ENCODE data around the gene DCTN2.
"Not testable (repeated sequence)": the region's sequence is repeated elsewhere in the genome, so short reads cannot be mapped to it uniquely, and the experiment has no call there.

Gene DCTN2

DNA sequence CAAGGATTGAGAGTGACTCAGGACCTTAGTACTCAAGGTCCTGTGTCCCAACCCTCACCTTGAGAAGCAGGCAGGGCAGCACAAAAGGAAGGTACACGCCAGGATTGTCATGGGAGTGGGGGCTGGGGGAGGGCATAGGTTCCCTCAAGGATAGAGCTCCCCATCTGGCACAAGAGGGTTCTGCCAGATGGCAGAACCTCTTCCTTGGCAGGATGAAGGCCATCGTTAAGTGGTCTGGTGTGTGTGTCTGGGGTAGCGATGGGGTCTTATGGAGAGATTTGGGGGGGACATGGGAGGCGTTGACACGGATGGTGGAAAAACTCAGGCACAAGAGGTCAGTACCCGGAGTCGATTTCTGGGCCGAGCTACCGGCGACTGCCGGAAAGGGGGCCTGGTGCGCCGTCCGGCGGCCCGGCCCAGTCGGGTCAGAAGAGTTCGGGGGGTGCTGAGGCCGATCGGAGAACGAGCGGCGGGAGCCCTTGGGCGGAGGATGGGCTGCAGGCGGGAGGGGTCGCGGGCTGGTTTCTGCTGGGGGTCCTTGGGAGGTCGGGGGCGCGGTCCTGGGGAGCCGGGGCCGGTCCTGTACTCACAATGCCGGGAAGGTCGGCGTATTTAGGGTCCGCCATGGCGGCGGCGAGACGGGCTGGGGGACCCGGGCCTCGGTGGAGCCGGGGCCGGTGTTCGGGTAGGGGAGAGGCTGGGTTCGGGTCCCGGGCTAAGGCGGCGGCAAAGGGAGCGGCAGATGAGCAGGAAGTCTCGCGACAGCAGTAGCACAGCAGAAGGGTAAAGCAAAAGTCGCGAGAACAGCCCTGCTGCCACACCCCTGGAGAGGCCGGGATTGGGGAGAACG, at the start of gene DCTN2:
TSS of gene DCTN2 (minus strand) at position 755 of the 850 bp plus-strand sequence. CDS start at position 626, 129 bp downstream.
- peak; percentile 97 for DNase-seq

- DNase-seq, result no peak
These were observed 46.2 kb upstream of the DCTN2 start for GRCh38 chr12:57593187-57593586.

DNA sequence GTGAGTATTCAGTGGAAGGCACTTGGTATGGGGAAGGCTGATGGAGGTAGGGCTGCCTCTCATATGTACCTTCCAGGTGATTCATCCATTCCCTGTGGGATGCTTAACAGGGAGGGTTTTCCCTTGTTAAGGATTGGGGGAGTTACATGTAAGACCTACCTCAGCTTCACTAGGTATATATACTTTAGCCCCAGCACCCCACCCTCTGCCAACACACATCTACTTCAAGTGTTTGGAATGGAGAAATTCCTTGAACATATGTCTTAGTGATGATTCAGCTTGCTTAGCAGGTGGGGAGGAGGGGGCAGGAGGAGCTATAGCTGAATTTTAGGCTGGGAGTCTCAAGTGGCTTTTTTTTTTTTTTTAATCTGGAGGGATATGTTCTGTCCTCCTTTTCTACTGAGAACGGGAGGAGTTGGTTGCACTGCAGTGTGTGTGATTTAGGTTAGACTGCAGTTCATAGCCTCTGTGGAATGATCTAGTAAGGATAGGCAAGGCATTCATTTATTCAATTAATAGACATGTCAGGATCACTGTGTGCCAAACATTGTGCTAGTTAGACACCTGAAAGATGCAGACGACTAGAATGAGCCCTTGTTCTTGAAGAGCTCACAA, 45.7 kb upstream of the DCTN2 start:
- DNase-seq, result no peak

- DNase-seq, result no peak
These were observed 44.9 kb upstream of the DCTN2 start for GRCh38 chr12:57591782-57592325.

DNA sequence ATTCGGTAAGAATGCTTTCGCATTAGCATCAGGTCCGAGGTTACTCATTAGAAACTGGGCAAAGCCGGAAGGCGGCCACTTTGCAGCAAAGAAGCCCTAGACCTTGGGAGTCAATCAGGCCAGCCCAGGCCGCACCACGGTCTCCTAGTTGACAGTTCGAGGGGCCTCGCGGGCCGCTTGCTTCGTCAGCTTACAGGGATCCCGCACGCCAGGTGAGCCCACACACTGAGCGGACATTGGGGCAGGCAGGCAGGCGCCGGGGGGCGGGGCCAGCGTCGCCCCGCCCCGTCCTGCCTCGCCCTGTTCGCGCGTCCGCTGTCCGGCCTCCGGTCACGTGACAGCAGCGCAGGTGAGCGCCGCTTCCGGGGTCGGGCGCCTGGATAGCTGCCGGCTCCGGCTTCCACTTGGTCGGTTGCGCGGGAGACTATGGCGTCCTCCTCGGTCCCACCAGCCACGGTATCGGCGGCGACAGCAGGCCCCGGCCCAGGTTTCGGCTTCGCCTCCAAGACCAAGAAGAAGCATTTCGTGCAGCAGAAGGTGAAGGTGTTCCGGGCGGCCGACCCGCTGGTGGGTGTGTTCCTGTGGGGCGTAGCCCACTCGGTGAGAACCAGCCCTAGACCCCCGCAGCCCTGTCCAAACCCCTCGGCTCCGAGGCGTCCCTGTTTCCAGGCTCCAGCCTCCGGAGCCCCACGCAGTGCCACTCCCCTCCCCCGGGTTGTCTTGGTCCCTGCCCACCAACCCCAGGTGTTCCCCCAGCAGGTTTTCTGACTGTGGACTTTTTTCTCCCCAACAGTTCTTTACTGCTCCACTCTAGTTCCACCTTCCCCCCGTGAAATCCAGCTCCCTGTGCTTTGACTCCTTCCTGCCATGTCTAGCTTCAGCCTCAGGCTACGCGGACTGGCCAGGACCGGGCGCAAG, 44.1 kb upstream of the DCTN2 start, which contains the start of gene PIP4K2C:
TSS of gene PIP4K2C (plus strand) at position 329 of the 918 bp plus-strand sequence. CDS start at position 427, 98 bp downstream.
- DNase-seq, result peak; percentile 87

DNA sequence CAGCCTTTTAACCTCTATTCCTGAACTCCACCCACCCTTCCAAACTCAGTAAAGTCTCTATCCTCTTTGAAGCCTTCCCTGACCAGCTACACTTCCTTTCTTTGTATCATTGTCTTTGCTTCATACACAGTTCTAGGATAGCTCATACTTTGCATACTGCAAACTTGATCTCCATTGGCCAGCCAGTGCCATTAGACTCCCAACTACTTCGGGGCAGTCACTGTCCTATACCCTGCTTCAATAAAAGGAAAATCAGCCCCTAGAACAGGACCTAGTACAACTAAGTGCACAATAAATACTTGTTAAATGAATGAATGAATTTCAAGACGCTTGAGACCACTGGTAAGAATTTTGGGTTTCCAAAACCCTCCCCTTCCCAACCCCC, 43.5 kb upstream of the DCTN2 start:
- DNase-seq, result no peak

GRCh38 chr12:57588951-57589610, 42.1 kb upstream of the DCTN2 start:
- DNase-seq, result not testable (repeated sequence)

- DNase-seq, result no peak
These were observed 39.9 kb upstream of the DCTN2 start for GRCh38 chr12:57586832-57587429.

- DNase-seq, result no peak
These were observed 39.1 kb upstream of the DCTN2 start for GRCh38 chr12:57586128-57586527.

- DNase-seq, result no peak
These were observed 38.2 kb upstream of the DCTN2 start for GRCh38 chr12:57585156-57585555.

DNA sequence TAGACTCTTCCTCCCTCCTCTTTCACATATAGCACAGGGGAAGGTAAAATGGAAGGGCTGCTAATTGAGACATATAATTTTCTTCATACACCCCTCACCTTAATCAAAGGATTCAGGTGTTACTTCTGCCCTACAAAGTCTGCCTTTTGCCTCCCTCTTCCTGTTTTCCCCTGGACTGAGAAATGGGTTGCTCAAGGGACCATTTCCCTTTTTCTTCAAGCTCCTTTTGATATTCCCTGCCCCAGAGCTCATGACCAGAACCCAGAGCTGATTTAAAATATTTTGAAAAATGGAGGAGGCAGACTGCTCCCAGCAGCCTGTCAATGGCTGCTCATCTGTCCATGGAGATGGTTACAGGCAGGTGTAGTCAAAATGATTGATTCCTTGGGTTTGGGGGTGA, 37.7 kb upstream of the DCTN2 start:
- DNase-seq, result no peak

GRCh38 chr12:57584050-57584449, 37.1 kb upstream of the DCTN2 start:
- no peak for DNase-seq

DNA sequence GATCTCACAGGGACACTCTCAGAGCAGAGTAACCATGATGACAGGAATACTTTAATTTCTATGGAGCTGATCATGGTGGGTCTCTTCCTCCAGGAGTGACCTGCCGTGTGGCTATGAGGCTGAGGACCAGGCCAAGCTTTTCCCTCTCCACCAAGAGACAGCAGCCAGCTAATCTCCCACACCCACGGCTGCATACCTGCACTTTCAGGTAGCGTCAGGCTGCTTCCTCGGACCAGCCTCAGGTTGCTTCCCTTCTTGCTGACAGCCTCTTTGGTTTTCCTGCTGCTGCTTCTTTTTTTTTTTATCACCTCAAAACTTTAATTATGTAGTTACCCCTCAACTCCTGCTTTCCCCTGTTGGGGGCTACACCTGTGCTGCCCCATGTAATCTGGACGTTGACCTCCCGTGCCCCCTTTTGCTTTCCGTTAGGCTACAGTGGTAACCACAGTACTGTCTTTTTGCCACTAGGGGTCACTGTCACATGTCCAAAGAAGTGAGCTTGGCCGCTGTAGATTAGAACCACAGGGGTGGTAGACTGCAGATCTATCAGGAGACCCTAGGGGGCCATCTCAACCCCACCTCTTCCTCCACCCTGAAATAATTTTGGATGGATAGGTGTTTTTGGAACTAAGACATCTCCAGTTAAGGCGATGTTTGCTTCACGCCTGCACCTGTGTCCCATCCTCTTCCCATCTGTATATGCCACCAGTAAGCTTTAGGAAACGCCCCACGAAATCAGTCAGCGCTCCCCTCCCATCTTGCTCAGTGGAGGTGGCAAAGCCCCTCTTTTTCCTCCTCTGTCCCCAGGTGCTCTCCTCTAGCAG, 36.2 kb upstream of the DCTN2 start:
- DNase-seq, result peak; percentile 87

DNA sequence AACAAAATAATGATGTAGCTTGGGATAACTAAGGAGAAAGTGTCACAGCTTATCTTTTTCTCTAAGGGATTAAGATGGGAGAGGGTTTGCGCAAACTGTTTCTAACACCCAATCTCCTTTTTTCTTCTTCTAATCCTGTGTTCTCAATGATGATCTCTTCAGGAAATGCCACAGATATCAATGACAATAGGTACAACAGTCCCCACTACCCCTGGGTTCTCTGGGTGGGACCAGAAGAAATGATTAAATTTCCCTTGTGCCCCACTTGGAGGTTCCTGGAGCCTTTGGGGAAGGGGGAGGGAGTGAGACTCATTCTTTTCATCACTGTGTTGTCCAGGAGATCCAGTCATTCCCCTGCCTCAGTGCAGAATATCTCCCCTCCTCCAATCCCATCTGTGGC, 35.4 kb upstream of the DCTN2 start:
- DNase-seq, result no peak

GRCh38 chr12:57581802-57582201, 34.8 kb upstream of the DCTN2 start:
- DNase-seq, result no peak

DNA sequence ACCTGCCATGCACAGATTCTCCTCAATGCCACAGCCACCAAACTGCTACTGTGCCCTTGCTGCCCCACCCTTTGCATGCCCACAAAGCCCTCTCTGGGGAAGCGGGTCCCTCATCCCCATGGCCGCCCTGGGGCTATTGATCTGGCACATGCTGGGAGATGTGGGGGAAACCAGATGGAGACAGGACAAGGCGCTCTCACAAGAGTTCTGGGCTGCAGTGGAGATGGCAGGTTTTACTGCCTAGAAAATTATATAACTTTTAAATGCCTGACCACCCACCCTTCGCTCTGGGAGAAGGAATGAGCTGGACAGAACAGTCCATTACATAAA, 33.4 kb upstream of the DCTN2 start:
- no peak for DNase-seq

DNA sequence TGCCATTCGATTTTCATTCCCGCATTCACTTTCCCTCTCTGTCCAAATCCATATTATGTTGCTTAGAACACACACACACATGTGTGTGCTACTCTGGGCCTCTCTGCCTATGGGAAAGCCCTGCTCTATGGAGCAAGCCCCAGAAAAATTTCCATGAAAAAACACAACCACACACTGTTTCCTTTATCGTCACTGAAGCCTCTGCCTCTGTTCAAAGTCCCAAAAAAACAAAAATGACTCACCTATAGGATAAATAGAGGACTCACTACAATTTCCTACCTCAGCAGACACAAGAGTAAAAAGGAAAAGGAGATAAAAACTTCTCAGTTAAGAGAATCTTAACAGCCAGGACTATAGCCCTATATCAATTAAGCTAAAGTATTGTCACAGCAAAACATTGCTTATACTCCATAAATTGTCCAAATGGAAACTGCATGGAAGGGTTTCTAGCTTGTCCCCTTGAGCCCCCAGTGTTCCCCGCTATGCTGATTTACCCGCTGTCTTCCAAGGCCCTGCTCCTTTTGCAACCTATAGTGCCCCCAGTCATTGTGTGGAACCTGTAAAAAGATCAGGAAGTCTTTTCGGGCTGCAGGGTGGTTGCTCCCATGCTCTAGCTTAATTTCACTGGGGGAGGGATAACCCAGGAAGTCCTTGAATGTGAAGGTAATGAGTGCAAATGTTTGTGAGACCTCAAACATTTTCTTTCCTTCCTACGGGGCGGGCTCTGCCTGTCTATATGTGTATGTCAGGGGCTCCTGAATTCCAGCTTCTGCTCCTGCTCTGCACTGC, 32.9 kb upstream of the DCTN2 start:
- DNase-seq, result no peak

DNA sequence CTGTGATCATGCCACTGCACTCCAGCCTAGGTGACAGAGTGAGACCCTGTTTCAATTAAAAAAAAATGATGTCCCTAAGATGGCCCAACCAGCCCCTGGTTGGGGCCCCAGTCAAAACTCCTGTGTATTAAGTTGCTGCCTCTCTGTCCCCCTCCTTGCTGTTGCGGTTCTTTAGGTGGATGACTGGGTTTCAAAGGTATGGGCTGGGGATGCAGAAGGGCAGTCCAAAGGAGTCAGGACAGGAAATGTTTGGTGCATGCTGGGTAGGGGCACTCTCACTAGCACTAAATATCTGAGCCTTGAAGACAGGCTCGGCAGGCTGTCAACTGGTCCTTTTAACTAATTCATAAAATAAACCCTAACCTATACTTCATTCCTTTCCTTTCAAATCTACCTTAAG, 32.0 kb upstream of the DCTN2 start:
- no peak for DNase-seq

DNA sequence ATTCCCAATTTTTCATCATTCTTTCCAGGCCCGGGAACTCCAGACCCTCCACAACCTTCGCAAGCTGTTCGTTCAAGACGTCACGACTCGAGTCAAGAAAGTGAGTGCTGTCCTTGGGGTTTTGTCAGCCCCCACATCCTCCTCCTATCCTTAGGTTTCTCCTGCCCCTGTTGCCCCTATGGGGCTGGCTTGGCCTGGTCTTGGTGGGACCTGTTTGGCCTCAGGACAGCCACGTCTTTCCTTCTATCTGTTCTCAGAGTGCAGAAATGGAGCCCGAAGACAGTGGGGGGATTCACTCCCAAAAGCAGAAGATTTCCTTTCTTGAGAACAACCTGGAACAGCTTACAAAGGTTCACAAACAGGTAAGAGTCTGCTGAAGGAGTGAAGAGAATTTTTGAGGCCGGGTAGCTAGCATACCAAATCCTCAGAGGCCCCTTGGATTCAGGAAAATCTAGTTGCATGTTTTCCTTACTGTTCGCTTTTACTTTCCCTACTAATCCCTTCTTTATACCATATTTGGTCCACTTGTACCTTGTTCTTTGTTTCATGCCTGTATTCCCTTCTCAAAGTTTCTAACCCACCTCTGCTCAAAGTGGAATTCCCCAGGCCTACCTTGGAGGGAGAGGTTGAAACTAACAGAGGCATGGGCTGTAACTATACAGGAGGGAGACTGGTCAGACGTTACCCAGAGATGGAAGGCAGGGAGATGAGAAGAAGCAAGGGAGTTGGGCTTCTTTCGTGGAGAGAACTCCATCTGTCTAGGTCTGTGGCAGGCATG, 31.2 kb upstream of the DCTN2 start:
- no peak for DNase-seq
